HepG2 (cell line): Measurements from ENCODE around the gene IL4I1. TPM values are rescaled to one million over a fixed set of nuclear protein-coding genes. Genes with fewer than 3 reads are reported as not detected.
A peak's percentile ranks its signal among the peaks of the same experiment; 100 is the strongest.

Source experiments
- ATF7 ChIP-seq, 2 experiments: fragments of 450-650 bp in 1 of 2; sonication (generic) in 1 of 2; formaldehyde crosslinking in 1 of 2; IDR thresholded peaks; 2 replicates each; pipeline versions ENCODE4 v1.4.0 to v1.6.1; 2016 to 2020; ENCODE audit warnings: antibody characterized with exemption in 1 of 2, mild to moderate bottlenecking in 1 of 2, missing genetic modification reagents in 1 of 2
- KAT8 ChIP-seq: IDR thresholded peaks from 2 replicates; pipeline ENCODE4 v1.6.1; 2016; ENCODE audit warnings: missing genetic modification reagents, missing compliant biosample characterization
- MAF1 ChIP-seq: sonication (generic); formaldehyde crosslinking; IDR thresholded peaks from 2 replicates; pipeline ENCODE4 v1.5.0; 2020; ENCODE audit warnings: missing genetic modification reagents, borderline replicate concordance
- PHF5A ChIP-seq: IDR thresholded peaks from one replicate; pipeline ENCODE4 v1.6.1; 2018; ENCODE audit warnings: low read depth, missing genetic modification reagents; ENCODE audit not compliant: unreplicated experiment
- POGZ ChIP-seq: sonication (generic); formaldehyde crosslinking; IDR thresholded peaks from 2 replicates; pipeline ENCODE4 v1.4.0; 2020; ENCODE audit warnings: mild to moderate bottlenecking, missing genetic modification reagents
- RAD51 ChIP-seq: fragments of 450-650 bp; IDR thresholded peaks from 2 replicates; pipeline ENCODE4 v1.6.1; 2016; ENCODE audit warnings: borderline replicate concordance
- RBAK ChIP-seq: sonication (generic); formaldehyde crosslinking; IDR thresholded peaks from 2 replicates; pipeline ENCODE4 v1.5.1; 2020; ENCODE audit warnings: mild to moderate bottlenecking, missing genetic modification reagents
- SAFB2 ChIP-seq: sonication (generic); formaldehyde crosslinking; IDR thresholded peaks from 2 replicates; pipeline ENCODE4 v1.5.1; 2020; ENCODE audit warnings: missing genetic modification reagents, low read depth, mild to moderate bottlenecking, borderline replicate concordance
- SMAD3 ChIP-seq: sonication (generic); formaldehyde crosslinking; IDR thresholded peaks from 2 replicates; pipeline ENCODE4 v1.4.0; 2020; ENCODE audit warnings: missing genetic modification reagents
- STAT5B ChIP-seq: sonication (generic); formaldehyde crosslinking; IDR thresholded peaks from 2 replicates; pipeline ENCODE4 v1.4.0; 2020; ENCODE audit warnings: missing genetic modification reagents
- TCF7L2 ChIP-seq: IDR thresholded peaks from 2 replicates; pipeline ENCODE4 v1.6.1; 2011; ENCODE audit warnings: mild to moderate bottlenecking, low read depth, low read length, moderate library complexity
- ZFP41 ChIP-seq: sonication (generic); formaldehyde crosslinking; IDR thresholded peaks from 2 replicates; pipeline ENCODE4 v1.4.0; 2020; ENCODE audit warnings: mild to moderate bottlenecking, missing genetic modification reagents, borderline replicate concordance
- ZFP91 ChIP-seq: sonication (generic); formaldehyde crosslinking; IDR thresholded peaks from 2 replicates; pipeline ENCODE4 v1.9.0; 2022; ENCODE audit warnings: missing genetic modification reagents, mild to moderate bottlenecking, borderline replicate concordance
- ZMAT5 ChIP-seq: sonication (generic); formaldehyde crosslinking; IDR thresholded peaks from 2 replicates; pipeline ENCODE4 v1.5.0; 2020; ENCODE audit warnings: mild to moderate bottlenecking, low read depth, missing genetic modification reagents, borderline replicate concordance
- ZNF143 ChIP-seq: sonication (generic); formaldehyde crosslinking; IDR thresholded peaks from 2 replicates; pipeline ENCODE4 v1.4.0; 2020; ENCODE audit warnings: missing genetic modification reagents
- ZNF230 ChIP-seq: sonication (generic); formaldehyde crosslinking; IDR thresholded peaks from 2 replicates; pipeline ENCODE4 v1.4.0; 2020; ENCODE audit warnings: mild to moderate bottlenecking, missing genetic modification reagents
- ZNF30 ChIP-seq: sonication (generic); formaldehyde crosslinking; IDR thresholded peaks from 2 replicates; pipeline ENCODE4 v1.5.0; 2020; ENCODE audit warnings: mild to moderate bottlenecking, missing genetic modification reagents
- ZNF558 ChIP-seq: sonication (generic); formaldehyde crosslinking; IDR thresholded peaks from 2 replicates; pipeline ENCODE4 v1.9.0; 2022; ENCODE audit warnings: mild to moderate bottlenecking, missing genetic modification reagents, borderline replicate concordance
- ZNF614 ChIP-seq: IDR thresholded peaks from 2 replicates; pipeline ENCODE4 v1.6.1; 2018; ENCODE audit warnings: missing biosample characterization, missing genetic modification reagents, inconsistent platforms, borderline replicate concordance
- polyA plus RNA-seq, 8 experiments: library from polyadenylated mRNA; depleted of rRNA in 3 of 8; stranded (reverse) in 7 of 8; unstranded in 1 of 8; fragments of >200 nt; fragmentation: Illumina TruSeq in 4 of 8; extraction: Trizol in 4 of 8; gene quantifications; 2 replicates each; pipeline versions ENCODE4 v1.2.1 to v1.2.3, GENCODE V29; 2011 to 2016; ENCODE audit warnings: low read depth in 4 of 8, missing spikeins in 1 of 8, mixed read lengths in 1 of 8; ENCODE audit not compliant: insufficient read depth in 1 of 8
- total RNA-seq, 5 experiments: library from RNA; depleted of rRNA; stranded (reverse); fragments of >200 nt; fragmentation: Illumina TruSeq; extraction: Trizol; gene quantifications; 2 replicates each; pipeline ENCODE4 v1.2.3, GENCODE V29; 2016; ENCODE audit warnings: low read depth in 1 of 5
- TF ChIP-seq, protein P1 (sequence below): sonication (generic); formaldehyde crosslinking; IDR thresholded peaks from 2 replicates; pipeline ENCODE4 v1.4.0; 2020; ENCODE audit warnings: missing genetic modification reagents
- TF ChIP-seq, protein P2 (sequence below): sonication (generic); formaldehyde crosslinking; IDR thresholded peaks from 2 replicates; pipeline ENCODE4 v1.4.0; 2020; ENCODE audit warnings: missing genetic modification reagents
- TF ChIP-seq, protein P3 (sequence below), 2 experiments: sonication (generic) in 1 of 2; formaldehyde crosslinking in 1 of 2; IDR thresholded peaks; 2 replicates each; pipeline versions ENCODE4 v1.5.1 to v1.6.1; 2011 to 2020; ENCODE audit warnings: borderline replicate concordance in 1 of 2, low read depth in 1 of 2, low read length in 1 of 2, mild to moderate bottlenecking in 1 of 2, missing genetic modification reagents in 1 of 2, moderate library complexity in 1 of 2

Gene IL4I1
- total and polyA plus RNA-seq, 2 of the 13 experiments (the other 11 are each of a cell fraction or from before 2014, with no cell fraction given), result not detected

DNA sequence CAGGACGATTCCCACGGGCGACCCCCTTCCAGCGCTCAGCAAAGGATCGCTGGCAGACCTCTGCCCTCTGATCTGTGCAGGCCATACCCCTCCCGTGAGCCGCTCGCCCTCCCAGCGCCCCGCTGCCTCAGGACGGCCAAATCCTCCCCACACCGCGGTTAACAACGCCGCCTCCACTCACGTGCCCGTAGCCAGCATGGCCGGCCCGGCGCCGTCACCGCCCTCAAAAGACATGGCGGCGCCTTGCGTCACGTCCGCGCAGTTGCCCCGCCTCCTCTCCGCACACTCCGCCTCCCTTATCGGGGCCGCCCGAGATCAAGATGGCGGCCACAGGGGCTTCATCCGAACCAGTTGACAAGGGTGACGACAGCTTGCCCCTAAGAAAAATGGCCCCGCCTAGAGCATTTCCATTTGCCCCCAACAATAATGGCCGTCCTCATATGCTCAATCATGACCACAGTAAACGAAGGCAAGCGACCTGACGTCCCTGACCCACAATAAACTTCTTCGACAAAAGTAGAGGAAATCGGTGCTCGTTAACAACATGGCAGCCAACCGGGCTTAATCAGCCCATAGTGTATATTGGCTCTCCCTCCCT is 20.2 kb downstream of the IL4I1 start (continued):
- TF ChIP-seq, protein P1, sequence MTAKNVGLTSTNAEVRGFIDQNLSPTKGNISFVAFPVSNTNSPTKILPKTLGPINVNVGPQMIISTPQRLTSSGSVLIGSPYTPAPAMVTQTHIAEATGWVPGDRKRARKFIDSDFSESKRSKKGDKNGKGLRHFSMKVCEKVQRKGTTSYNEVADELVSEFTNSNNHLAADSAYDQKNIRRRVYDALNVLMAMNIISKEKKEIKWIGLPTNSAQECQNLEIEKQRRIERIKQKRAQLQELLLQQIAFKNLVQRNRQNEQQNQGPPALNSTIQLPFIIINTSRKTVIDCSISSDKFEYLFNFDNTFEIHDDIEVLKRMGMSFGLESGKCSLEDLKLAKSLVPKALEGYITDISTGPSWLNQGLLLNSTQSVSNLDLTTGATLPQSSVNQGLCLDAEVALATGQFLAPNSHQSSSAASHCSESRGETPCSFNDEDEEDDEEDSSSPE (CRISPR knock-in tag), result peak; percentile 37; the same call in 1 of the 2 replicates
- TF ChIP-seq ZFP41 (CRISPR knock-in tag) (no peak), ZNF30 (CRISPR knock-in tag) (no peak), RBAK (CRISPR knock-in tag) (no peak), PHF5A (CRISPR knock-in tag) (peak; percentile 42), ZMAT5 (CRISPR knock-in tag) (no peak), ATF7 (IDR thresholded peaks at IDR 0.05) (0 out of 2 replicates have a peak, but pooled peaks have one; percentile 25), ATF7 (CRISPR knock-in tag; IDR thresholded peaks at IDR 0.05) (no peak), TCF7L2 (no peak), SAFB2 (peak; percentile 87; the same call in 1 of the 2 replicates), ZFP91 (CRISPR knock-in tag) (peak; percentile 91), POGZ (CRISPR knock-in tag) (peak; percentile 86), KAT8 (CRISPR knock-in tag) (peak; percentile 49; the same call in 1 of the 2 replicates), RAD51 (no peak; the same call in 1 of the 2 replicates), ZNF230 (peak; percentile 28; the same call in 1 of the 2 replicates), ZNF614 (no peak), MAF1 (CRISPR knock-in tag) (no peak), SMAD3 (CRISPR knock-in tag) (0 out of 2 replicates have a peak, but pooled peaks have one; percentile 30), ZNF143 (CRISPR knock-in tag) (peak; percentile 53; the same call in 1 of the 2 replicates), ZNF558 (no peak), STAT5B (CRISPR knock-in tag) (no peak; the same call in 1 of the 2 replicates)
- TF ChIP-seq, protein P2, sequence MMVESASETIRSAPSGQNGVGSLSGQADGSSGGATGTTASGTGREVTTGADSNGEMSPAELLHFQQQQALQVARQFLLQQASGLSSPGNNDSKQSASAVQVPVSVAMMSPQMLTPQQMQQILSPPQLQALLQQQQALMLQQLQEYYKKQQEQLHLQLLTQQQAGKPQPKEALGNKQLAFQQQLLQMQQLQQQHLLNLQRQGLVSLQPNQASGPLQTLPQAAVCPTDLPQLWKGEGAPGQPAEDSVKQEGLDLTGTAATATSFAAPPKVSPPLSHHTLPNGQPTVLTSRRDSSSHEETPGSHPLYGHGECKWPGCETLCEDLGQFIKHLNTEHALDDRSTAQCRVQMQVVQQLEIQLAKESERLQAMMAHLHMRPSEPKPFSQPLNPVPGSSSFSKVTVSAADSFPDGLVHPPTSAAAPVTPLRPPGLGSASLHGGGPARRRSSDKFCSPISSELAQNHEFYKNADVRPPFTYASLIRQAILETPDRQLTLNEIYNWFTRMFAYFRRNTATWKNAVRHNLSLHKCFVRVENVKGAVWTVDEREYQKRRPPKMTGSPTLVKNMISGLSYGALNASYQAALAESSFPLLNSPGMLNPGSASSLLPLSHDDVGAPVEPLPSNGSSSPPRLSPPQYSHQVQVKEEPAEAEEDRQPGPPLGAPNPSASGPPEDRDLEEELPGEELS (CRISPR knock-in tag), result peak; percentile 60; the same call in 1 of the 2 replicates
- TF ChIP-seq, protein P3, sequence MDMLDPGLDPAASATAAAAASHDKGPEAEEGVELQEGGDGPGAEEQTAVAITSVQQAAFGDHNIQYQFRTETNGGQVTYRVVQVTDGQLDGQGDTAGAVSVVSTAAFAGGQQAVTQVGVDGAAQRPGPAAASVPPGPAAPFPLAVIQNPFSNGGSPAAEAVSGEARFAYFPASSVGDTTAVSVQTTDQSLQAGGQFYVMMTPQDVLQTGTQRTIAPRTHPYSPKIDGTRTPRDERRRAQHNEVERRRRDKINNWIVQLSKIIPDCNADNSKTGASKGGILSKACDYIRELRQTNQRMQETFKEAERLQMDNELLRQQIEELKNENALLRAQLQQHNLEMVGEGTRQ (IDR thresholded peaks at IDR 0.05; ENCODE audit: low read depth, low read length), result no peak
- TF ChIP-seq, protein P3 (CRISPR knock-in tag; IDR thresholded peaks at IDR 0.05; ENCODE audit: borderline replicate concordance), result peak; percentile 35; the same call in 1 of the 2 replicates
